ENCODE results near the gene SCAF8.

Gene SCAF8

GRCh38 chr6:154745243-154745642 lies 12.0 kb downstream of the SCAF8 start:
- DNase-seq (ENCODE audit: low read depth): no peak
- H3K4me3 ChIP-seq (ENCODE audit: low read depth, low read length): no peak overlapping the region
- no peak for TF ChIP-seq CTCF (conservative IDR thresholded peaks at IDR 0.05; ENCODE audit: low read depth, low read length)

DNA sequence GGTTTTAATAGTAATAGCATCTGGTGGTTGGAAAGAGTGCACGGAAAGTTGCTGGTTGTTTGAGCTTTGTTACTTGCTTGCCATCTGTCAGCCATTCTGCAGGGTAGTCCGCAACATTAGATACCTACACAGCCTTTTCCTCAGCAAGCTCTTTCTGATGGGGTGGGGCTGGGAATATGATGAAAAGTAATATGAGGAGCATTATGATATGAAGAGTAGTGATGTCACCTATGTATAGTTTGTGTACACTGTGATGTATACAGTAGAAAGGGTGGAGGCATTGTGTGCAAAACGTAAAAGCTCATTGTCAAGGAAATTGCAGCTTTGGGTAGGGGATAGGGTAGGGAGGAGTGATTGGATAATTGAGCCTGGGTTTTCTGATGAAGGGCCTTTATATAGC lies 16.1 kb downstream of the SCAF8 start:
- H3K4me3 ChIP-seq (ENCODE audit: low read depth, low read length): no peak overlapping the region
- no peak for TF ChIP-seq CTCF (conservative IDR thresholded peaks at IDR 0.05; ENCODE audit: low read depth, low read length)
- DNase-seq (ENCODE audit: low read depth): no peak

DNA sequence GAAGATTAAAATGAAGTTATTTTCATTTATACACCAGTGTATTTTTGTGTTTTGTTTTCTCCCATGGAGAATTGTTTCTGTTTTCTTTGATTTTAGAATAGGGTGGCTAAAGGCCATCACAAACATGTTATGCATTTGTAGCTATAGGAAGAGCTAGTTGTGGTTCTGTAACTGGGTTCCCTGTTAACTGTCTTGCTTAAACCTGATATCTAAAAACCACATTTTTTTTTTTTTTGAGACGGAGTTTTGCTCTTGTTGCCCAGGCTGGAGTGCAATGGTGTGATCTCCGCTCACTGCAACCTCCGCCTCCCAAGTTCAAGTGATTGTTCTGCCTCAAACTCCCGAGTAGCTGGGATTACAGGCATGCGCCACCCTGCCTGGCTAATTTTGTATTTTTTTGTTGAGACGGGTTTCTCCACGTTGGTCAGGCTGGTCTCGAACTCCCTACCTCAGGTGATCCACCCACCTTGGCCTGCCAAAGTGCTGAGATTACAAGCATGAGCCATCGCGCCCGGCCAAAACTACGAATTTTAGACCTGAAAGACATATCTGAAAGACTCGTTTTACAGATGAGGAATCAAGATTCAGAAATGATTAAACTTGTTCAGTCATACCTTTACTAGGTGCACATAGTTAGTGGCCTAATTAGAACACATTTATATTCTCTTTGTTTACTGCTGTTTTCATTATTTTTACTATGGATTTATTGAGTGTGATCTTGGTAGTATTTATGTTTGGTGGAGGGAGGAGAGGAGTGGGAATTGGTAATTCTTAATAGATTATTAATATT lies 18.0 kb downstream of the SCAF8 start:
- no peak for DNase-seq (ENCODE audit: low read depth)
- TF ChIP-seq CTCF (conservative IDR thresholded peaks at IDR 0.05; ENCODE audit: low read depth, low read length): no peak
- H3K4me3 ChIP-seq (ENCODE audit: low read depth, low read length): no peak overlapping the region

DNA sequence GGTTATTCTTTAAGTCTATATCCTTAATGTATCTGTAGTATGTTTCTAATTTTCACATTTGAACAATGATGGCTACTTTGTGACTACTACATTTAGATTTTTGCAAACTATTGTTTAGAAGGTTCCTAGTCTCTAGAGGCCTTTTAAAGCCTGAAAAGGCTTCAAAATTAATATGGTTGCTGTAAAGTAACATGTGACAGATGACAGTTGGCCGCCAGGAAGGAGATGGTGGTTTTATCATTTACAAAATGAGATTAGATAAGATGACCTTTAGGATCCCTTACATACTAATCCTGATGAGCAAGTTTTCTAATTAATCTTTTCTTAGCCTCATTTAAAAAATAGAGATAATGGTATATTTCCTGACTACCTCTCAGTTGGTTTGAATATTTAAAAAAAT lies 18.8 kb downstream of the SCAF8 start:
- no peak overlapping the region for H3K4me3 ChIP-seq (ENCODE audit: low read depth, low read length)
- TF ChIP-seq CTCF (conservative IDR thresholded peaks at IDR 0.05; ENCODE audit: low read depth, low read length): no peak
- DNase-seq (ENCODE audit: low read depth): no peak

DNA sequence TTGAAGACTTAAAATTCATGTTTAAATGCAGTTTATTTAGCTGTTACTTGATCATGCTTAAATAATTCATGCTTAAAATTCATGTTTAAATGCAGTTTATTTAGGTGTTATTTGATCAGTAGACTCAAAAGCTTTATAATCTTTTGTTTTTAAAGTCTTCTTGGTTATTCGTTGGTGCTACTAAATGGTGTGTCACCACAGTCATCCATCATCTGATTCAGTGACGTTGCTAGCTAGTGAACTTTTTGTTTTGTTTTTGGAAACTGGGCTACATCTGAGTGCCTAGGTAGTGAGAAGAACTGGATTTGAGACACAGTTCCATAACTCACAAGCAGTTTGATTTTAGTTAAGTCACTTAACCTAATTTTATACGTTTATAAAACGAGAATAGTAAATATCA lies 20.9 kb downstream of the SCAF8 start:
- H3K4me3 ChIP-seq (ENCODE audit: low read depth, low read length): no peak overlapping the region
- TF ChIP-seq CTCF (conservative IDR thresholded peaks at IDR 0.05; ENCODE audit: low read depth, low read length): no peak
- no peak for DNase-seq (ENCODE audit: low read depth)

- H3K4me3 ChIP-seq (ENCODE audit: low read depth, low read length): no peak overlapping the region
- TF ChIP-seq CTCF (conservative IDR thresholded peaks at IDR 0.05; ENCODE audit: low read depth, low read length): no peak
- DNase-seq (ENCODE audit: low read depth): no peak
Observed at GRCh38 chr6:154757352-154758050, 24.3 kb downstream of the SCAF8 start.
